NCI-H345 (cell line): Measurements from ENCODE around the gene SLC16A7.

Source experiments
- DNase-seq: peaks from one replicate; lab custom pipeline; 2025; lab: John Stamatoyannopoulos, UW

SLC16A7 gene

GRCh38 chr12:59668674-59669073 lies 72.8 kb downstream of the SLC16A7 start:
- no peak for DNase-seq

- DNase-seq = no peak
Measured at GRCh38 chr12:59672273-59672672, 76.4 kb downstream of the SLC16A7 start.

GRCh38 chr12:59675461-59675860 lies 79.6 kb downstream of the SLC16A7 start:
- DNase-seq = no peak

- no peak for DNase-seq
Measured at GRCh38 chr12:59677857-59678256, 82.0 kb downstream of the SLC16A7 start.

- no peak for DNase-seq
Measured at GRCh38 chr12:59678759-59679411, 83.1 kb downstream of the SLC16A7 start.

- DNase-seq = no peak
Measured at GRCh38 chr12:59689776-59690175, 93.9 kb downstream of the SLC16A7 start.

GRCh38 chr12:59695379-59695778 lies 99.5 kb downstream of the SLC16A7 start:
- DNase-seq = no peak

GRCh38 chr12:59698600-59698999 lies 102.8 kb downstream of the SLC16A7 start:
- no peak for DNase-seq

- DNase-seq = no peak
Measured at GRCh38 chr12:59699421-59700152, 103.8 kb downstream of the SLC16A7 start.

- no peak for DNase-seq
Measured at GRCh38 chr12:59700153-59700450, 104.3 kb downstream of the SLC16A7 start.

- DNase-seq = no peak
Measured at GRCh38 chr12:59708064-59708463, 112.2 kb downstream of the SLC16A7 start.

- DNase-seq = no peak
Measured at GRCh38 chr12:59708484-59708883, 112.7 kb downstream of the SLC16A7 start.

GRCh38 chr12:59710004-59710628 lies 114.3 kb downstream of the SLC16A7 start:
- DNase-seq = no peak

- DNase-seq = no peak
Measured at GRCh38 chr12:59710964-59711363, 115.1 kb downstream of the SLC16A7 start.

GRCh38 chr12:59715434-59715833 lies 119.6 kb downstream of the SLC16A7 start:
- no peak for DNase-seq

- DNase-seq = no peak
Measured at GRCh38 chr12:59716043-59716442, 120.2 kb downstream of the SLC16A7 start.

- no peak for DNase-seq
Measured at GRCh38 chr12:59717436-59717835, 121.6 kb downstream of the SLC16A7 start.

GRCh38 chr12:59719701-59720100 lies 123.9 kb downstream of the SLC16A7 start:
- no peak for DNase-seq

GRCh38 chr12:59723520-59723919 lies 127.7 kb downstream of the SLC16A7 start:
- DNase-seq = no peak

- DNase-seq = no peak
Measured at GRCh38 chr12:59724011-59724695, 128.3 kb downstream of the SLC16A7 start.

- no peak for DNase-seq
Measured at GRCh38 chr12:59733200-59733599, 137.4 kb downstream of the SLC16A7 start.

GRCh38 chr12:59734371-59734770 lies 138.5 kb downstream of the SLC16A7 start:
- peak; percentile 59 for DNase-seq

- no peak for DNase-seq
Measured at GRCh38 chr12:59735231-59735630, 139.4 kb downstream of the SLC16A7 start.
